Stomach smooth muscle (tissue), 2 donors: Measurements from ENCODE around the gene MAP7D1.

Experiments
- H3K27ac ChIP-seq: one replicate; pipeline ENCODE4 v1.7.0; 2013; ENCODE audit warnings: mild to moderate bottlenecking, low read length, inconsistent platforms
- H3K27me3 ChIP-seq, 2 donors: one replicate each; pipeline ENCODE4 v1.7.0; 2013; ENCODE audit warnings: low read length in 2 of 2; ENCODE audit not compliant: insufficient read depth in 2 of 2, control insufficient read depth in 1 of 2
- H3K36me3 ChIP-seq, 2 donors: one replicate each; pipeline ENCODE4 v1.7.0; 2013; ENCODE audit warnings: low read length in 2 of 2; ENCODE audit not compliant: control insufficient read depth in 2 of 2, insufficient read depth in 2 of 2
- H3K4me1 ChIP-seq: one replicate; pipeline ENCODE4 v1.7.0; 2013; ENCODE audit warnings: low read length; ENCODE audit not compliant: control insufficient read depth, insufficient read depth
- H3K4me3 ChIP-seq, 2 donors: one replicate each; pipeline ENCODE4 v1.7.0; 2013; ENCODE audit warnings: low read length in 2 of 2
- H3K9ac ChIP-seq, 2 donors: one replicate each; pipeline ENCODE4 v1.7.0; 2013; ENCODE audit warnings: low read length in 2 of 2, mild to moderate bottlenecking in 1 of 2
- H3K9me3 ChIP-seq, 2 donors: one replicate each; pipeline ENCODE4 v1.7.0; 2013; ENCODE audit warnings: low read length in 2 of 2; ENCODE audit not compliant: control insufficient read depth in 2 of 2
- donor health status: healthy.
- donor health status: Pancreatic carcinoma.

MAP7D1 gene

DNA sequence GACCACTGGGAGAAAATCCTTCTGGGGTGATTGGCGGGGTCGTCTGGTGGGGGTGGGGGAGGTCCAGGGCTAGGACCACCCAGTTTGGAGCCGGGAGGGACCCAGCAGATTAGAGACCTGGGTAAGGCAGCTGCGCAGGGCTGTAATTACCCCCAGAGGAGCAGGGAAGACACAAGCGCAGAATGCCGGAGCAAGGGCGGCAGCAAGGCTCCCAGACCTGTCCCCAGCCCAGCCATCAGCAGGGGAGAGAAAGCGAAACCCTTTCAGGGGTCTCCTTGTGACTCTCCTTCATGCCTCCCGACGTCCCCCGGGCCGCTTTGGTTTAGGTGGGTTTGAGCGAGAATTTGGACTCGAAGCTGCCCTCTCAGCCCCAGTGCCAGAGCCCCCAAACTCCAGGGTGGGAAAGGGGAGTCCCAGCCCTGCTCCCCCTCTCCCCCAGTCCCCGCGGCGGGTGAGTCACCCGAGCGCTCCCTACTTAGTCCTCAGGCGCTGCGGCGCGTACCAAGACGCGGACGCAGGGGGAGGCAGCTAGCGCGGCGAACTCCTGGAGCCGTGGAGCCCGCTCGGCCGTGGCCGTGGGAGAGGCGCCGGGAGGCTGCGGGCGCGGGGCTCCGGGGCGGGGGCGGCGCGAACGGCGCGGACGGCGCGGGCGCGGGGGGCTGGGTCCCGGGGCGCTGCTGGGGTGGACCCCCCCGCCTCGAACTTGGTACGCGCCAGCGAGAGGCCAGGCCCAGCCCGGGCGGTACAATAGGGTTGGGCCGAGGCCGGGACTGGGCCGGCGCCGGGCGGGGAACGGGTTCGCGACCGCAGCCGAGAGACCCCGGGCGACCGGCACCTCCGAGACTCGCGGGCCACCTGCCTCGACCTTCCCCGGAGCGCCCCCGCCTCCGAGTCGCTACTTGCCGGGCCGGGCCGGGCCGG is at the start of gene MAP7D1:
Gene MAP7D1, plus strand, starts transcription at position 753 of the 921 bp plus-strand sequence. CDS start 258 bp downstream, outside the sequence.
- Histone ChIP-seq H3K9ac (peak within 1 kb of the TSS; percentile 99), H3K4me3 (peak within 1 kb of the TSS; percentile 93 to 96), H3K27ac (peak within 1 kb of the TSS; percentile 99), H3K9me3 (no peaks in the 10 kb centered on the region), H3K27me3 (no peaks in the 10 kb centered on the region), H3K4me1 (peaks cover 76% of the 10 kb centered on the region), H3K36me3 (peaks cover 2 to 5% of the 10 kb centered on the region in 2 donors)

DNA sequence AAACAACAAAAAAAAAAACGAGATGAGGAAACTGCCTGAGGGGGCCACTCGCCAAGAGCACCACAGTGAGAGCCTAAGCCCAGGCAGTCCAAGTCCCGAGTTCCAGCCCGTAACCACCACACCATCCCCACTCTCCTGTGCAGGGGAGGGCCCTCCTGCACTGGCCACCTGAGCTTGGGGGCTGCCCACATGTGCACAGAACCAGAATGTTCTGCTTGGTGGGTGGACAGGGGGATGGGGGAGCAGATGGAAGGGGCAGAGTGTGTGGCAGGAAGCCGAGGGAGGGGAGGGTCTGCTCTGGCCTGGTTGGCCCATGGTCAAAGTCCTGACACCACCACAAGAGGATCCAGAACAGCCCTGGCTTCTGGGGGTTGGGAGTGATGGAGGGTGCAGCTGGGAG is 49.7 kb upstream of the MAP7D1 start:
- Histone ChIP-seq H3K36me3 (peaks cover 0 to 2% of the 10 kb centered on the region in 2 donors), H3K9me3 (no peaks in the 10 kb centered on the region), H3K27me3 (no peaks in the 10 kb centered on the region), H3K4me1 (peaks cover 3% of the 10 kb centered on the region), H3K27ac (no peak overlapping the region), H3K4me3 (no peak overlapping the region), H3K9ac (no peak overlapping the region)

DNA sequence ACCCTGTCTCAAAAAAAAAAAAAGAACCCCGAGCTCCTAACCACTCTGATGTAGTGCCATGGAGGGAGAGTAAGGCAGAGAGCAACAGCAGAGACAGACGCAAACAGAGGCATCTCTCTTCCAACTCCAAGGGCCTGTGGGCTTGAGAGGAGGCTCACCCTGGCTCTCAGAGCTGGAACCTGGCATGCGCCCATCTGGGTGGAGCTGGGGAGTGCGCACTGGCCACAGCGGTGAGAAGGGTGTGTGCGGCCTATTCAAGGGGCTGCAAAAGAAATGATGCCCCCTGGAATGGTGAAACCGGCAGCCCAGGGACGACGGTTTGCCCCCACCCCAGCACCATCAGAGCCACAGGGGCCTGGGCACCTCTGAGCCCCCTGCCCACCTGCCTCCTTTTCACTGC is 48.6 kb upstream of the MAP7D1 start:
- Histone ChIP-seq H3K9me3 (no peaks in the 10 kb centered on the region), H3K36me3 (peaks cover 0 to 2% of the 10 kb centered on the region in 2 donors), H3K9ac (no peak overlapping the region), H3K4me3 (no peak overlapping the region), H3K27ac (no peak overlapping the region), H3K27me3 (no peaks in the 10 kb centered on the region), H3K4me1 (peaks cover 3% of the 10 kb centered on the region)

DNA sequence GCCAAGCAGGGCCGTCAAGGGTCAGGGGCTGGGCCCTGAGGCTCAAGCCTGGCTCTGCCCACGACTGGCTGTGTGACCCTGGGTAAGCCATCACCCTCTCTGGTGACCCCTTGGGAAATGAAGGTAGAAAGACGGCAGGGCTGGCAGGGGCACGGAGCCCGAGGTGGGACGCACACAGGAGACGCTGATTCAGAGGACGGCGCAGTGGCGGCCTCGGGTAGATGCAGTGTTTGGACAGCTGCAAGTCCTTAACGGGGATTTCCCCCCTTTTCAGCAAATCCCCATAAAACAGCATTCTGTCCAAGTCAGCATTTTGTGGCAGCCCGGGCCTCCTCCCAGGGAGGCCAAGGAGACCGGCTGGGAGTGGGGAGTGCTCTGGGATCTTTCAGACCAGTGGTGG is 47.6 kb upstream of the MAP7D1 start:
- no peak overlapping the region for H3K27ac ChIP-seq
- H3K27me3 ChIP-seq, result no peaks in the 10 kb centered on the region

DNA sequence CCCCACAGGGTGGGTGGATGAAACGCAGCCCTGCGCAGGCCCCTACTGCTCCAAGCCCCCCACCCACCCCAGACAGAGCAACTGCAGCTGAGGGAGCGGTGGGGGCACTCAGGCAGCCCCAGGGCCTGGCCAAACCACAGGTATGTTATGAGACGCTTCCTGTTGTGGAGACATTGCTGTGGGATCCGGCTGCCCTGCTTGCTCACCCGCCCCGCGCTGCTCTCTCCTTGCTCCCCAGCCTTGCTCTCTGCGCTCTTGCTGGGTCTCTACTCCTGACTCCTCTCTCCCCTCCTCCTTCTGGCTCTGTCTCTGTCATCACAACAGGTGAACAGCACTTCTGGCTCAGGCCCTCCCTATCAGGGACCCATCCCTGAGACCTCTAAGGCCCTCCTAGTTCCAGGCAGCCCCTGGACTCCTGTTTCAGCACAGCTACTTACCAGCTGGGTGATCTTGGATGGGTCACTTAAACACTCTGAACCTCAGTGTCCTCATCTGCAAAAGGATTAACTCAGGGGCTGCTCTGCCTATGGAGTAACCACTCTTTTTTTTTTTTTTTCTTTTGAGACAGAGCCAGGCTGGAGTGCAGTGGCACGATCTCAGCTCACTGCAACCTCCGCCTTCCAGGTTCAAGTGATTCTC is 46.8 kb upstream of the MAP7D1 start:
- H3K4me3 ChIP-seq, result no peak overlapping the region
- no peaks in the 10 kb centered on the region for H3K9me3 ChIP-seq
- H3K27me3 ChIP-seq, result no peaks in the 10 kb centered on the region
- peaks cover 0 to 5% of the 10 kb centered on the region in 2 donors for H3K36me3 ChIP-seq
- no peak overlapping the region for H3K27ac ChIP-seq
- no peak overlapping the region for H3K9ac ChIP-seq
- H3K4me1 ChIP-seq, result peaks cover 3% of the 10 kb centered on the region

More for the DNA sequence above, 47.6 kb upstream of the MAP7D1 start:
- no peak overlapping the region for H3K9ac ChIP-seq
- H3K4me1 ChIP-seq, result peaks cover 3% of the 10 kb centered on the region
- no peaks in the 10 kb centered on the region for H3K9me3 ChIP-seq
- no peak overlapping the region for H3K4me3 ChIP-seq
- H3K36me3 ChIP-seq, result peaks cover 0 to 4% of the 10 kb centered on the region in 2 donors

DNA sequence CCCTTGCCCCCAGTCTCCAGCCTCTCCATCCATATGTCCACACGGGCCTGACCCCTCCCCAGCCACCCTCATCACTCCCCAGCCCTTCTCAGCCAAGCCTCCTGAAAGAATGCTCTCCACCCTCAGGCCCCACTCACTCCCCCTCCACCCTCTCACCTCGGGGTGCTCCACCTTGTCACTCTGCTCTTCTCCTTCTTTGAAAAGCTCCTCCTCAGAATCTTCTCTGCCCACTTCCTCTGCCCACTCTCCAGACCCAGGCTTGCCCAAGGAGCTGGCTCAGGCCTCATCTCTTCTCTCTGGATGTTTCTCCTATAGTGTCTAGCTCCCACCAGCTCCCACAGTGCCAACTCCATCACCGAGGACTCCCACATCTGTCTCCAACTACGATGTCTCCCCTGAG is 44.8 kb upstream of the MAP7D1 start:
- H3K9me3 ChIP-seq, result no peaks in the 10 kb centered on the region
- H3K4me1 ChIP-seq, result peaks cover 18% of the 10 kb centered on the region

DNA sequence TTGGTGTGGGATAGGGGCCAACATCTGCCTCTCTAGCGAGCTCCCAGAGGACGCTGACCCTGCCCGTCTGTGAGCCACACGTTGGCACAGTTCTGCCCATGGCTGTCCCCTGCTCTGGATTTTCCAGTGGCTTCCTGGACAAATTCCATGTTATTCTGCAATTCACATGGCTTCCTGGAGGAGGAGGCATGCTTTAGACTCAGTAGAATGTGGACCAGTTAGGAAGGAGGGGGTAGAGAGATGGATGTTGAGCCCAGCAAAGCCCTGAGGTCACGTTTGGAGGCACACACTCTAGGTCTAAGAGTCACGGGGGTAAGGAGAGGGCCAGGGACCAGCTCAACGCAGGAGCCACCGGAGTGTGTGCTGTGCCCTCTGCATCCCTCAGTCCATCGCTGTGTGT is 43.1 kb upstream of the MAP7D1 start:
- Histone ChIP-seq H3K9ac (no peak overlapping the region), H3K36me3 (peaks cover 0 to 5% of the 10 kb centered on the region in 2 donors), H3K27me3 (no peaks in the 10 kb centered on the region), H3K4me1 (peaks cover 28% of the 10 kb centered on the region), H3K4me3 (no peak overlapping the region), H3K27ac (no peak overlapping the region), H3K9me3 (no peaks in the 10 kb centered on the region)

More for the DNA sequence above, 44.8 kb upstream of the MAP7D1 start:
- Histone ChIP-seq H3K4me3 (no peak overlapping the region), H3K9ac (no peak overlapping the region), H3K27me3 (no peaks in the 10 kb centered on the region), H3K36me3 (peaks cover 0 to 5% of the 10 kb centered on the region in 2 donors), H3K27ac (no peak overlapping the region)

DNA sequence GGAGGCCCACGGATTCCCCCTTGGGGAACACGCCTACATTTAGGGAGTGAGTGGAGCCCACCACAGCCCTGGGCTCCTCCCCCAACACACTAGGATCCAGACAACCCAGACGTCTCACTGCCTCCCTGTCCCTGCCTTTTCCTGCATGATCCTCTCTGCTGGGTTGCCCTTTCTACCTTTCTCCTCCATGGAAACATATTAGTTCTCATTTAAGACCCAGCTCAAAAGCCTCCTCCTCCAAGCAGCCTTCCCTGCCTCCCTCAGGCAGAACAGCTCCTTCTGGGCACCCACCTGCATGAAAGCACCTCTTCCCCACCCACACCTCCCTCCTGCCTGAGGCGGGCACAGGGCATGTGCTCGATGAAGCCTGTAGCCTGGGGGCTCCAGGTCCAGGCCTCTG is 41.6 kb upstream of the MAP7D1 start:
- no peak overlapping the region for H3K4me3 ChIP-seq
- no peak overlapping the region for H3K9ac ChIP-seq
- H3K36me3 ChIP-seq, result peaks cover 0 to 3% of the 10 kb centered on the region in 2 donors
- H3K27me3 ChIP-seq, result no peaks in the 10 kb centered on the region
- no peaks in the 10 kb centered on the region for H3K9me3 ChIP-seq
- peaks cover 37% of the 10 kb centered on the region for H3K4me1 ChIP-seq
- H3K27ac ChIP-seq, result peak overlapping the region; percentile 82

DNA sequence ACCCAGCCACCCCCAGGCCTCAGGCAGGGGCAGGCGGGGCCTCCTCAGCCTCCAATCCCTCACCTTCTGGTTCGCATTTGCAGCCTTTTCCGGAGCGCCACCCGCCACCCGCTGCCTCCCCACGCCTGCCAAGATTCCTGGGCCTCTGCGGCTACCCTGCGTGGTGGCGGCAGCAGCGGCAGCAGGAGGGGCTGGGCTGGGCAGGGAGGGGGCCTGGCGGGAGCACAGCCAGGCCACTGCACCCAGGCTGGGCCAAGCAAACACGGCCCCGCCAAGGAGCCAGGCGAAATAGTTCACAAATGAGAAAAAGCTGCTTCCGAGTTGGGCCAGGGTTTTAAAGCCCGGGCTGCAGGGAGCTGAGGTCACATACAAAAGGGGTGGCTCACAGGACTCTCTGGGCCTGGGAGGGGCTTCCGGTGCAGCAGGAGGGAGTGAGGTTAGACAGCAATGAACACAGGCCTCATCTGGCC is 40.7 kb upstream of the MAP7D1 start:
- no peaks in the 10 kb centered on the region for H3K9me3 ChIP-seq
- H3K4me3 ChIP-seq, result peak overlapping the region in 1 of 2 donors; percentile 15
- peak overlapping the region in 1 of 2 donors; percentile 68 for H3K9ac ChIP-seq
- H3K27ac ChIP-seq, result peak overlapping the region; percentile 82
- H3K4me1 ChIP-seq, result peaks cover 44% of the 10 kb centered on the region
- H3K36me3 ChIP-seq, result peaks cover 0 to 3% of the 10 kb centered on the region in 2 donors
- H3K27me3 ChIP-seq, result no peaks in the 10 kb centered on the region

DNA sequence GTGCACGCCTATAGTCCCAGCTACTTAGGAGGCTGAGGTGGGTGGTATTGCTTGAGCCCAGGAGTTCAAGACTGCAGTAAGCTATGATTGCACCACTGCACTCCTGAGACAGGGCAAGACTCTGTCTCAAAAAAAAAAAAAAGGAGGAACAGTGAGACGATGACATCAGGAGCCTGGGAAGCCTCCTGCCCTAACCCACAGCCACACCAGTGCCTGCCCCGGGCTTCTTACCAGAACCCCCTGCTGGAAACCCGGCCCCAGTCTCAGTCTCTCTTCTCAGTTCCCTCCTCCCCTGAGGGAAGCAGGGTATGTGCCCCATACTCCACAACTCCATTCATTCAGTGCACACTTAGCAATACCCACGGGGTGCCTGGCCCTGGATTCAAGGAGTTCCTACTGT is 40.0 kb upstream of the MAP7D1 start:
- Histone ChIP-seq H3K27me3 (no peaks in the 10 kb centered on the region), H3K9ac (peak overlapping the region; percentile 5 to 15), H3K4me3 (no peak overlapping the region), H3K4me1 (peaks cover 44% of the 10 kb centered on the region), H3K36me3 (peaks cover 0 to 3% of the 10 kb centered on the region in 2 donors), H3K9me3 (no peaks in the 10 kb centered on the region), H3K27ac (peak overlapping the region; percentile 82)
